HG03565 (cell line): ENCODE results near the gene ZNF687.
"Not testable (repeated sequence)": the region's sequence is repeated elsewhere in the genome, so short reads cannot be mapped to it uniquely, and the experiment has no call there.

Source experiments
- ATAC-seq: cut with Tn5 transposase; IDR thresholded peaks from one replicate; pipeline ENCODE4 v1.9.1; 2021; ENCODE audit warnings: mild to moderate bottlenecking, moderate library complexity; ENCODE audit not compliant: unreplicated experiment

The ZNF687 gene

GRCh38 chr1:151275341-151275740, 6.8 kb upstream of the ZNF687 start:
- ATAC-seq, result not testable (repeated sequence)

GRCh38 chr1:151277249-151277648, 4.8 kb upstream of the ZNF687 start:
- no peak for ATAC-seq

GRCh38 chr1:151281225-151281968, 702 bp upstream of the ZNF687 start:
- peak; percentile 28 for ATAC-seq

GRCh38 chr1:151282883-151283725, 1.0 kb downstream of the ZNF687 start:
- ATAC-seq, result no peak

GRCh38 chr1:151284013-151284577, 2.0 kb downstream of the ZNF687 start:
- ATAC-seq, result no peak

- ATAC-seq, result no peak
Measured at GRCh38 chr1:151286619-151287340, 4.7 kb downstream of the ZNF687 start.

DNA sequence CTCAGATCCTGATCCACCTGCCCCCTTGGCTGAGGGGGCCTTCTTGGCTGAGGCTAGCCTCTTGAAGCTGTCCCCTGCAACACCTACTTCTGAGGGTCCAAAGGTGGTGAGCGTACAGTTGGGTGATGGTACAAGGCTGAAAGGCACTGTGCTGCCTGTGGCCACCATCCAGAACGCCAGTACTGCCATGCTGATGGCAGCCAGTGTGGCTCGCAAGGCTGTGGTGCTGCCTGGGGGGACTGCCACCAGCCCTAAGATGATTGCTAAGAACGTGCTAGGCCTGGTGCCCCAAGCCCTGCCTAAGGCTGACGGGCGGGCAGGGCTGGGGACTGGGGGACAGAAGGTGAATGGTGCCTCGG, 5.2 kb downstream of the ZNF687 start:
- ATAC-seq, result no peak

DNA sequence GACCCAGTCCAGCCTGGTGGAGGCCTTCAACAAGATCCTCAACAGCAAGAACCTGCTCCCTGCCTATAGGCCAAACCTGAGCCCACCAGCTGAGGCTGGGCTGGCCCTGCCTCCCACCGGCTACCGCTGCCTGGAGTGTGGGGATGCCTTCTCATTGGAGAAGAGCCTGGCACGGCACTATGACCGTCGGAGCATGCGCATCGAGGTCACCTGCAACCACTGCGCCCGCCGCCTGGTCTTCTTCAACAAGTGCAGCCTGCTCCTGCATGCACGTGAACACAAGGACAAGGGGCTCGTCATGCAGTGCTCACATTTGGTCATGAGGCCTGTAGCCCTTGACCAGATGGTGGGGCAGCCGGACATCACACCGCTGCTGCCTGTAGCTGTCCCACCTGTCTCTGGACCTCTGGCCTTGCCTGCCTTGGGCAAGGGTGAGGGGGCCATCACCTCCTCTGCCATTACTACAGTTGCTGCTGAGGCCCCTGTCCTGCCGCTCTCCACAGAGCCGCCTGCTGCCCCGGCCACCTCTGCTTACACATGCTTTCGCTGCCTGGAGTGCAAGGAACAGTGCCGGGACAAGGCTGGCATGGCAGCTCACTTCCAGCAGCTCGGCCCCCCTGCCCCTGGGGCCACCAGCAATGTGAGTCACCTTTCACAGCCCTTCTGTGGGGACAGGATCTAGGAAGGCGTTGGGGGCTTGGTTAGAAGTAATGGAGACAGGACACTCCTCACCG, 5.8 kb downstream of the ZNF687 start:
- no peak for ATAC-seq

GRCh38 chr1:151288502-151288901, 6.4 kb downstream of the ZNF687 start:
- ATAC-seq, result no peak

DNA sequence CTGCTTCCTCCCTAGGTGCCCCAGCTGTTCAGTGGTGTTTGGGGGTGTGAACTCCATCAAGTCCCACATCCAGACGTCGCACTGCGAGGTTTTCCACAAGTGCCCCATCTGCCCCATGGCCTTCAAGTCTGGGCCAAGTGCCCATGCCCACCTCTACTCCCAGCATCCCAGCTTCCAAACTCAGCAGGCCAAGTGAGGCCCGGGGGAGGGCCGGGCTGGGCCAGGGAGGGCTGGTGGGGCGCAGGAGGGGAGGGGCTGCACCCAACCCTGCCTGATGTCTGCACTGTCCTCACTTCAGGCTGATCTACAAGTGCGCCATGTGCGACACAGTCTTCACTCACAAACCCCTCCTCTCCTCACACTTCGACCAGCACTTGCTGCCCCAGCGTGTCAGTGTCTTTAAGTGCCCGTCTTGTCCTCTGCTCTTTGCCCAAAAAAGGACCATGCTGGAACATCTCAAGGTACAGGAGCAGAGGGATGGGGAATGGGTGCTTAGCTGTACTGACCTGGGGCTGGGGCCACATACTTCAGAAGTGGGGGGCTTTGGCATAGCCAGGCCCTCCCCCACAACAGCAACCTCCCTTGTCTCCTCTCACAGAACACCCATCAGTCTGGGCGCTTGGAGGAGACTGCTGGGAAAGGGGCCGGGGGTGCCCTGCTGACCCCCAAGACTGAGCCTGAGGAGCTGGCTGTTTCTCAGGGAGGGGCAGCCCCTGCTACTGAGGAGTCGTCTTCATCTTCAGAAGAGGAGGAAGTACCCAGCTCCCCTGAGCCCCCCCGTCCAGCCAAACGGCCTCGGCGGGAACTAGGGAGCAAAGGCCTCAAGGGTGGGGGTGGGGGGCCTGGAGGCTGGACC, 7.2 kb downstream of the ZNF687 start:
- no peak for ATAC-seq

- no peak for ATAC-seq
Measured at GRCh38 chr1:151289991-151290708, 8.1 kb downstream of the ZNF687 start.

- no peak for ATAC-seq
Measured at GRCh38 chr1:151290709-151291303, 8.7 kb downstream of the ZNF687 start.

DNA sequence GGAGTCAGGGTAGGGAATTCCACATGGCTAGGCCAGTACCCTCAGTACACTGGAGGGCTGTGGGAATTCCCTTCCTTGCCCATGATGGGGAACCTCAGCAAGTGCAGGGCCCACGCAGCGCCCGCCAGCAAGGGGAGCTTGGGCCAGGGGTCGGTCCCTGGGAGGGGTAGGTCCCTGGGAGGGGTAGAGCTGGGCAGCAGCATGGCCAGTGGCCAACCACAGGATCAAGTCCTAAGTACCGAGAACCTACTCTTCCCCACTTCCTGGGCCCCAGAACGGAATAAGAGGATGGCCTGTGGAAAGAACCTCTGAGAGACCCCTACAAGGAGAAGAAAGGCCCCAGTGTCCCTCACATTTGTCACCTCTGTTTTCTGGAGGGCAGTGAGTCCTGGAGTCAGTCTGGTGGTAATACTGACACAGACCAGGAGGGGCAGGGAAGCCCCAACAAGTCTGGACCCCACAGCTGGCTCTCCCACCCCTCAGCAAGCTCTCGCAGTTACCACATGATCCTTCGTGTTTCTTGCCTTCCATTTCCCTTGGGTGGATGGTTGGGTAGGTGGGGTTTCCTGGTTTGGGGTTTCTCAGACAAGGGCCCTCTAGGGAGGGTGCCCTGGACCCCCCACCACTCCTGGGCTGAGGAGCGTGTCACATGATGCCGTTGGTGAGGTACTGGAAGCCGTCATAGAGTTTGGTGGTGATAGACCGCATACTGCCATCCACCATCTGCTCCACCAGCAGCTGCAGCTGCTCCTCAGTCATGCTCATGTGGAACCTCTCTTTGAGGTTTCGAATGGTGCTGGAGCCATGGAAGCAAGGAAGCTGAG, 10.3 kb downstream of the ZNF687 start:
- ATAC-seq, result no peak

DNA sequence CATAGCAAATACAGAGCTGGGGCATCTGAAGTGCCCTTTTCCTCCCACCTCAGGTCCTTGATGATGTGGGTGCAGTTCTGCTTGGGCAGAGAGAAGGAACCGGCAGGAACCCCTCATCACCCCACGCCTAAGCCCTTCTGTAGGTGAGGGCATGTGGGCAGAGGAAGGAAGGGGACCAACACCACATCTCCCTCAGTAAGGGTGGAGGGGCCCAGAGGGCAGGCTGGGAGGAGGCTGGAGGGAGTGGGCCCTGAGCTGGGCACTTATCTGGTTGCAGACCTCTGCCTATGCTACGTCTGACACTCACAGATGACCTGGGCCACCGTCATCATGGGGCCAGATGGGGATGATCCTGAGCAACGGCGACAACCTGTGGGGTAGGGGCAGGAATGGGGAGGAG, 11.0 kb downstream of the ZNF687 start:
- no peak for ATAC-seq

DNA sequence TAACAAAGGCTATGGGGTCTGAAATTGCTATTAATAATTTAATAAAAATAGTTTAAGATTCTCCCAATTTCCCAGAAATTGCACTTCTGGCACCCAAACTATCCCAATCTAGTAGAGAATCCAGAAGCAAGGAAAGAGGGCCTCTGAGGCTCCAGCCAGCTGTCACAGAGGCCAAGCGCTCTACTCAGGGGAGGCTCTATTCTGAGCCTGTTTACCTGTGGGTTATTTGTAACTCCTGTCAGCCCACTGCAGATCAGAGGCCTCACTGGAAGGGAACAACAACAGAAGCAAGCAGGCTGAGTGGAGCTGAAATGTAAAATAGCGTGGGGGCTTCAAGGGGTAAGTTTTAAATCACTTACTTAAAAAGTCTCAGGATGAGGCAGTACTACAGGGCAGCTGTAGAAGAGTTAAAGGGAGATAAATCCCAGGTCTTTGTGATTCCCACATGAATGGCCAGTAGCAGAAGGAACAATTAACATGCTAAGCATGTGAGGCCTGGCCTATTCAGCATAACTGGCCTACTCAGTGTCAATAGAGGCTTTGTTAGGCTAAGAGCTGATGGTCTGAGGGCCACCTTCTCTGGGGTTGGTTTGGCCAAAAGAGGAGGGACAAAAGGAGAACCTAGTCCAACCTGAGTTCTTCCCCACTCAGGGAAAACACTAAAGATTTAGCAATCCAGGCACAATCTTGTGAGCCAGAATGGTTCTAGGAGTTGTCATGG, 12.8 kb downstream of the ZNF687 start:
- no peak for ATAC-seq

GRCh38 chr1:151309811-151310323, 27.8 kb downstream of the ZNF687 start:
- ATAC-seq, result no peak

GRCh38 chr1:151311011-151311410, 28.9 kb downstream of the ZNF687 start:
- no peak for ATAC-seq
